8988T (cell line): ENCODE results near the gene PCP4L1.
"Not testable (repeated sequence)": the region's sequence is repeated elsewhere in the genome, so short reads cannot be mapped to it uniquely, and the experiment has no call there.

Source experiments
- DNase-seq: peaks from one replicate; pipeline ENCODE4 v3.0.0; 2011

The PCP4L1 gene

DNA sequence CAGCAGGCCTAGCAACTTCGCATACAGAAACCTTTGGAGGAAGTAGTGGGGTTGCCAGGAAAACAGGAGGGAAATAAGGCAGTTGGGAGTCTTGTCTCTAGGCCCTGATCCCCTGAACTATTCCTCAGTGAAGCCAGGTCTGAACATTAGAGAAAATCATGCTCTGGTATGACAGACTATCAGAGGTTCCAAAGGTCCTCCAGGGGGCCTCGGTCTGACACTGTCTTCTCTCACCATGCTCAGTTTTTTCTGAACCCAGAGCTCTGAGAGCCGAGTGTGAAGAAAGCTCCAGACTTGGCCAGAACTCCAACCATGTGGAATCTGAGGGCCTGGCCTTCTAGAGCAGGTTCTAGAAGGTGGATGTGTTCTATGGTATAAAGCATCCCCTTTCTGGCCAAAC is 28.6 kb upstream of the PCP4L1 start:
- DNase-seq, result no peak

DNA sequence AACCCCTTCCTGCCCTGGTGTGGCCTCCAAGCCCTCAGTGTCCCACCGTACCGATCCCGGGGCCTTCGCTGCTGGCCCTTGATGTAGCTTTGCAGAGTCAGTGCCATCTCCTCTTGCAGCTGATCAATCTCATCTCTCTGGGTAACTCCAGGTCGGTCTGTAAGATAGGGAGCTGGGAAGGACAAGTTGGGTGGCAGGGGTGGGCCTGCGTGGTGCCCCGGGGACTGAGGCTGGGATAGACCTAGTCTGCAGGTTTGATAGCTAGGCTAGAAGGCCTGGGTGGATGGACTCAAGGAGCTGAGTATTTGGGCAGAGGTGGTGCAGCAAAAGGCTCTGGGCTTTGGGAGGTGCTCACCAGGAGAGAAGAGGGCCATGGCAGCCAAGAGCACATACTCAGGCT is 27.8 kb upstream of the PCP4L1 start:
- DNase-seq, result no peak

DNA sequence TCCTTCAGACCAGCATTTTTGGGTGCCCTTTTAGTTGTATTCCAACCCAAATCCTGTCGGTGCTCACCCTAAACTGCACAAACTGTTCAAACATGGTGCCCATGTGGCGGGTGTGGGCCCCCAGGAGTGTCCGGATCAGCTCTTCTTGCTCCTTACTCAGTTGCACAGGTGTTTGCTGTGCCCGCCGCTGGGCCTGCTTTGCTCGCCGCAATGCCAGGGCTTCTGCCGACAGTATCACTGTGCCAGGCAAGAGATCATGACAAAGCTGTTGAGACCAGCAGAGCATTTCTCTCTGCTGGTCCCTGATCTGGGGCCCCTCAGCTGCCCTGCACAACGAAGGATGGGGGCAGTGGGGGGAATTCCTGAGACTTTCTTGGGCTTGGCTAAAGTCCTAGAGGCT is 25.4 kb upstream of the PCP4L1 start:
- no peak for DNase-seq

DNA sequence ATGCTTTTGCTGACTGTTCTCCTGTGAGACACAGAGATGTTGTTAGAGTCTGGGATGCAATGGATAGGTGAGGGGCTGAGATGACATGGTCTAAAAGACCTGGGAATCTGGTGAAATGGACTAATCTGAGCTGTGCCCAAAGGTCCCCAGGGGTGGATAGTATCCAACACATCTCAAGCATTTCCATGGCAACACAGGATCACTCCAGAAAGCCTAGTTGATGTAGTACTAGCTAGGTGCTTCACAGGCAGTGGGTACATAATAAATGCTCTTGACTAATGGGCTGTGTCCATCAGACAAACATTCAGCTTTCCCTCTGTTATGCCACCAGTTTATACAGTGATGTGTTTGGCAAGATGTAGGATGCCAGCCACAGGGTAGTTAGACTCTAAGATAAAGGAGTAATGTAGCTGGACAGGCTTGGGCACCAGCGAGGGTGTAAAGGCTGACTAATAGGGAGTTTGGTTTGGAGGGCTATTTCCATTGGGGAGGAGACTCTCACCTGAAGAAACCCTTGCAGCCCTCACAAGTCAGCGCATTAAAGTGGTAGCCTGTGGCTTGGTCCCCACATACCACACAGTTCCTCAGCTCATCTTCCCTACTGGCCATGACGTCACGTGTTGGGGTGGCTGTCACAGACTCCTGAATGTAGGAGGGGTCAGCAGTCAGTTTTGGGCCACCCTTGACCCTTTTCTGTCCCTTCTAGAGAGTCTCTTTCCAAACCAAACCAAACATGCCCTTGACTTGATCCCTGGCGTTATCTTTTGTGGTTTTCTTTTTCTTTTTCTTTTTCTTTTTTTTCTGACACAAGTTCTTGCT is 22.4 kb upstream of the PCP4L1 start:
- DNase-seq, result no peak

DNA sequence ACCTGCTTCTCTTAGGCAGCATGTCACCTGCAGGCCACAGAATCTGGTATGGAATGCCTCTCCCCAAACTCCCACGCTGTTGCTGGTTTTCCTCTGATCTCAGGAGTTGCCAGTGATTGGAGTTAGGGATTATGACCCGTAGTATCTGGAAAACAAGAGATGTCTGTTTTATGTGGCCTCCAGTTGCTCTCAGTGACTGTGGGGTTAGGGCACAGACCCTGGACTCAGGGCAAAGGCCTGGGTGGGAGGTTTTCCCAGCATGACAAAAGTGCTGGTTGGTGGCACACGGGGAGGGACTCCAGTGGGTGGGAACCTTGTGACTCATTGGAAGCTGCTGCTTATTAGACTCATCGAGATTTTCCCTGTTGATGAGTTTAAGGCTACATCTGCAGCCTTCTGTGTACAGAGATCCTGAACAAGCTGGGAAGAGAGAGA is 20.5 kb upstream of the PCP4L1 start, which contains the start of gene NR1I3:
Gene NR1I3 (minus strand): TSS at position 165 of the 435 bp plus-strand sequence. CDS start 1,638 bp downstream, outside the sequence.
- no peak for DNase-seq

DNA sequence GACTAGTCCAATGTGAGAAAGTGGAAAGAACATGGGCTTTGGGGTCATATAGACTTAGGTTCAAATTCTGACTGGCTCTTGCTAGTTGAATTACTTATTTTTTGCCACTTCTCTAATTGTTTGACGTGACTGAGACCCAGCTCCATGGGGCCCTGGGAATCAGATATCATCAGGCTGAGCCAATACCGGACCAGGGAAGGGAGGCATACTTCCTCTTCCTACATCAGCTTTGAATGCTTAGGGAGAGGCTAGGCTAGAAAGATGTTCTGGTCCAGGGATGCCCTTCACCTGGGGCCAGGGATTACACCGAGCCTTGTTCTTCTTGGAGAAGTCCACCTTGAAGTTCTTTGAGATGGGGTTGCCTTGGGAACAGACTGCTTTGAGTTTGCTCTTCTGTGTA is 16.9 kb upstream of the PCP4L1 start:
- no peak for DNase-seq

DNA sequence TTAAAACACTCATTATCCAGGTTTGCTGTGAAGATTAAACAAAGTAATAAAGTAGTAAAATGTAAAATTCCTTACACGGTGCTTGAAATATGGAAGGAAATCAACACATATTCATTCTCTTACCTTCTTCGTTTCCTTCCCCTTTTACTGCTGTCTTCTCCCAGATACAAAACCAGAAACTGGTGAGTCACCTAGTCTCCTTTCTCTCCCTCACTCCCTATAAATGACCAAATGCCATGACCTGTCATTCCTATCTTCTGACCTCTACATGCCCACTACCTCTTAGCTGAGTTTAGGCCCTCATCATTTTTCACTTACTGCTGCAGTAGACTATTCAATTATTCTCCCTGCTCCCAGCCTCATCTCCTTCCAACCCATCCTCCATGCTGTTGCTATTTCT is 16.2 kb upstream of the PCP4L1 start:
- no peak for DNase-seq

DNA sequence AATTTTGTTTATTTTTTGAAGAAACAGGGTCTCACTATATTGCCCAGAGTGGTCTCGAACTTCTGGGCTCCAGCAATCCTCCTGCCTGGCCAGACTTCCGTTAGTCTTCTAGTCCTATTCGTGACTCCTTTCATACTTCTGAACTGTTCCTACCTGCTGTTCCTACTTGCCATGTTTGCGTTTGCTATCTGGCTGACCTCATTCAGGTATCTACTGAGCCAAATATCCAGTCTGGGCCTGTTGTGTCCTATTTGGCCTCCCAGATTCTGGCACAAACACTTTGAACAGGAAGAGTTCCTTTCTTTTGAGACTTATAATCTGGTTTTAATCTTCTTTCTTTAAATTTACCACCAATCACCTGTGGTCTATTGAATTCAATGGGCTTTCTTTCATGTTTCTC is 13.7 kb upstream of the PCP4L1 start:
- no peak for DNase-seq

DNA sequence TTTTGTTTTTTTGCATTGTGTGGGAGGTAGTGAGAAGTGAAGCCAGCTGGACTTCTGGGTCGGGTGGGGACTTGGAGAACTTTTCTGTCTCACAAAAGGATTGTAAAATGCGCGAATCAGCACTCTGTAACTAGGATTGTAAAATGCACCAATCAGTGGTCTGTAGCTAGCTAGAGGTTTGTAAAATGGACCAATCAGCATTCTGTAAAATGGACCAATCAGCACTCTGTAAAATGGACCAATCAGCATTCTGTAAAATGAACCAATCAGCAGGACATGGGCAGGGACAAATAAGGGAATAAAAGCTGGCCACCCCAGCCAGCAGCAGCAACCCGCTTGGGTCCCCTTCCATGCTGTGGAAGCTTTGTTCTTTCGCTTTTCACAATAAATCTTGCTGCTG is 8.4 kb upstream of the PCP4L1 start:
- not testable (repeated sequence) for DNase-seq

DNA sequence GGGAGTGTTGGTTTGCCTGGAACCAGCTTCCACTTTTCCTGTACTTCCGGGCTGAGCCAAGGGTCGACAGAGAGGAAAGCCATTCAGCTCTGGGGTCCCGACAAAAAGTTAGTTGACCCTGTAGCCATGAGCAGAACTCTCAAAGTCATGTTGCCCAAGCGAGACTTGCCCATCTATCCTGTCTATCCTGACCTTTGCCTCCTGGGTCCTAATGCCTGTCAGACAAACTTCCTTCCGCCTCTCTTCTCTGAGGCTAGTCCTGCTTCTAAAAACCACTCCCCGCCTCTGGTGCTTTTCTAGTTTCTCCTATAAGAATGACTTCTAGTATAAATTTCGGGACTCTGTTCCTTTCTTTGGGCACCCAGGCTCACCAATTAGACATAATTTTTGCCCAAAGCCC is 7.7 kb upstream of the PCP4L1 start:
- no peak for DNase-seq

DNA sequence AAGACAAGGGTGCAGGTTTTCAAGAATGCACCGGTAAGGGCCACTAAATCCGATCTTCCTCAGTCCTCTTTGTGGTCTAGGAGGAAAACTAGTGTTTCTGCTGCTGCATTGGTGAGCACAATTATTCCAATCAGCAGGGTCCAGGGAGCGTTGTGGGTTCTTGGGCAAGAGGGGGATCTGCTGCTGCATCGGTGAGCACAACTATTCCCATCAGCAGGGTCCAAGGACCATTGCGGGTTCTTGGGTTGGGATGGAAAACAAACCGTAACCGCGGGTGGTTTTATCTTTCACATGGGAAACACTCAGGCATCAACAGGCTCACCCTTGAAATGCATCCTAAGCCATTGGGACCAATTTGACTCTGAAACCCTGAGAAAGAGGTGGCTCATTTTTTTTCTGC is 7.0 kb upstream of the PCP4L1 start:
- no peak for DNase-seq

DNA sequence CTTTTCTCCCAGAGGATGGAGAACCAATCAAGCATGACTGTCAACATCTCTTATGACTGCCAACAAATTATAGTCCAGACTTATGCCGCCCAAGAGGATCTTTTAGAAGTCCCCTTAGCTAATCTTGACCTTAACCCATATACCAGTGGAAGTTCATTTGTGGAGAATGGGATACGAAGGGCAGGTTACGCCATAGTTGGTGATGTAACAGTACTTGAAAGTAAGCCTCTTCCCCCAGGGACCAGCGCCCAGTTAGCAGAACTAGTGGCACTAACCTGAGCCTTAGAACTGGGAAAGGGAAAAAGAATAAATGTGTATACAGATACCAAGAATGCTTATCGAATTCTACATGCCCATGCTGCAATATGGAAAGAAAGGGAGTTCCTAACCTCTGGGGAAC is 3.2 kb upstream of the PCP4L1 start:
- DNase-seq, result not testable (repeated sequence)

DNA sequence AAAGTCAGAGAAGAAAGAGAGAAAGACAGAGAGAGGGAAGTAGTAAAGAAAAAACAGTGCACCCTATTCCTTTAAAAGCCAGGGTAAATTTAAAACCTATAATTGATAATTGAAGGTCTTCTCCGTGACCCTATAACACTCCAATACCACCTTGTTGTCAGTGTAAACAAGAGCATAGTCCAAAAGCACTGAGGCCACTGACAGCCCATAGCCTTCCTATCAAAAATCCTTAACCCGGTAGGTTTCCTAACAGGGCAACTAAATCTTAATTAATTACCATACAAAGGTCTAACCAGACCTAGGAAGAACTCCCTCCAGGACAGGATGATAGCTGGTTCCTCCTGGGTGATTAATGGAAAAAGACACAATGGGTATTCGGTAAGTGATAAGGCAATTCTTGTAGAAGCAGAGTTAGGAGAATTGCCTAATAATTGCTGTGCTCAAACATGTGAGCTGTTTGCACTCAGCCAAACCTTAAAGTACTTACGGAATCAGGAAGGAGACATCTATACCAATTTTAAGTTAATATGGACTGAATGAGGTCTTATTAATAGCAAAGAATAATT is 2.5 kb upstream of the PCP4L1 start:
- not testable (repeated sequence) for DNase-seq

DNA sequence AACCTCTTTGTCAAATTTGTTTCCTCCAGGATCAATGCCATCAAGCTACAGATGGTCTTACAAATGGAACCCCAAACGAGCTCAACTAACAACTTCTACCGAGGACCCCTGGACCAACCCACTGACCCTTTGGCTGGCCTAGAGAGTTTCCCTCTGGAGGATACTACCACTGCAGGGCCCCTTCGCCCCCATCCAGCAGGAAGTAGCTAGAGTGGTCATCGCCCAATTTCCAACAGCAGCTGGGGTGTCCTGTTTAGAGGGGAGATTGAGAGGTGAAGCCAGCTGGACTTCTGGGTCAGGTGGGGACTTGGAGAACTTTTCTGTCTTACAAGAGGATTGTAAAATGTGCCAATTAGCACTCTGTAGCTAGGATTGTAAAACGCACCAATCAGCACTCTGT is 1.4 kb upstream of the PCP4L1 start:
- not testable (repeated sequence) for DNase-seq

DNA sequence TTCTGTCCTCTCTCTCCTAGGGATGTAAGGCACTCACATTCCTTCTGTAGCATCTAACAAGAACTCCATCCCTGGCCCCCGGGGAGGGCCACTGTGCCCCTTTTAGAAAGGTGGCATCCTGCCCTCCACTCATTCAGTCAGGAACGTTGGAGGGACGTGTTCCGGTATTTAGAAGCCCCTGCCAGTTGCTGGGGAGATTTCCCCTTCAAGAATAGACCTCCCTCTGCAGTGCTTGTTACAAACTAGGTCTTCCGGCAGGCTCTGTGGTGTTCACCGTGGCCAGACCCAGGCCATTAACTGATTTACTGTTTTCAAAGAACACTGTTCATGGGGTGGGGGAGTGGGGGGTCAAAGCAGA is 779 bp downstream of the PCP4L1 start:
- no peak for DNase-seq

DNA sequence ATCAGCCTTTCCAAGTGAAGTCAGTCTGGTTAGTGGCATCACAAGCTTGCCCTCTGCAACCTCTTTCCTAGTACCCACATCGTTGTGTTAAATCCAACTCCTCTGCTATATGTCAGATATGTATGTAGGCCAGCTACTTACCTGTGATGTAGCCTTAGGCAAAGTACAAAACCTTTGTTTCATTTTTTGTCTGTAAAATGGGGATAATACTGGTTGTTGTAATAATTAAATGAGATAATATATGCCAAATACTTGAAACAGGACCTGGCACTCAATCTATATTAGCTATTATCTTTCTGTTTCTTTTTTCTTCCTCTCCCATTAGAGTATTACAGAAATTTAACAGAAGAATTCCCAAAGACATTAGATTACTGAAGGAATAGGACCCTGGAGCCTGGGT is 1.2 kb downstream of the PCP4L1 start:
- DNase-seq, result no peak

DNA sequence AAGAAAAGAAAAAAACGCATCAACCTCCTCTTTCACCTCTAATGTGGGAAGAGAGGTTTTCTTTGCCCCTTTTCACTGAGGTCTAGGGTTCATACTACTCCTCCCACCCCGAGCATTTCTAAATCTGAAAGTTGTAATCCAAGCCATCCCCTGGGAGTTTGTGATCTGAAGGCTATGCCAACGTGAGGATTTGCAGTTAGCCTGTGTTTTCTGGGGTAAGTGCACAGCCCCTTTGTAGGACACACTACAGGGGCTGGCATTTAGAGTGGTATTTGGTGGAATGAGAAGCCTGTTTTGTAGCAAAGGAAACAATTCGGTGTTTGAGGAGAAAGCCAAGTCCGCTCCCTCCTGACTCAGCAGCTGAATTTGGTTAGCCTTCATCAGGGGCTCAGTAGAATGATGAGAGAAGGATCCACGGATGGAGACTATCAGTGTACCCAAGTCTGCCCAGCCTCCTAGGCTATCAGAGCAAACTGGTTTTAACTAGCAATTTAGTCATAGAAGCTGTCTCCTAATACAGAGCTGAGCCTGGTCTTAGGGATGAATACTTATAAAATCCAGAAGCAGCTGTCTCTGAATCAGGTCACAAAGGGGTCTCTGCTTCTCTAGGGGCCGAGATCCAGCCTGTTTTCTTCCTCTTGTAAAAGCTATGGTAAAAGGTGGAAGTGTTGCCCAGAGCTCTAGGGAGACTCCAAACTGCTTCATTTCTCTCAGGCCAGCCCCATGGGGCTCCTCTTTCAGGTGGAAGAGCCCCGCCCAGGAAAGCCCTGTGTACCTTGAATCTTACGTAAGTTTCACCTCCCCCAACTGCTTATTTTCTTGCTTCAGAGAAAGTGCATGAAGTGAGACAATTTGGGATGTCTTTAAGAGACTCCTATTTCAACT is 2.1 kb downstream of the PCP4L1 start:
- no peak for DNase-seq

DNA sequence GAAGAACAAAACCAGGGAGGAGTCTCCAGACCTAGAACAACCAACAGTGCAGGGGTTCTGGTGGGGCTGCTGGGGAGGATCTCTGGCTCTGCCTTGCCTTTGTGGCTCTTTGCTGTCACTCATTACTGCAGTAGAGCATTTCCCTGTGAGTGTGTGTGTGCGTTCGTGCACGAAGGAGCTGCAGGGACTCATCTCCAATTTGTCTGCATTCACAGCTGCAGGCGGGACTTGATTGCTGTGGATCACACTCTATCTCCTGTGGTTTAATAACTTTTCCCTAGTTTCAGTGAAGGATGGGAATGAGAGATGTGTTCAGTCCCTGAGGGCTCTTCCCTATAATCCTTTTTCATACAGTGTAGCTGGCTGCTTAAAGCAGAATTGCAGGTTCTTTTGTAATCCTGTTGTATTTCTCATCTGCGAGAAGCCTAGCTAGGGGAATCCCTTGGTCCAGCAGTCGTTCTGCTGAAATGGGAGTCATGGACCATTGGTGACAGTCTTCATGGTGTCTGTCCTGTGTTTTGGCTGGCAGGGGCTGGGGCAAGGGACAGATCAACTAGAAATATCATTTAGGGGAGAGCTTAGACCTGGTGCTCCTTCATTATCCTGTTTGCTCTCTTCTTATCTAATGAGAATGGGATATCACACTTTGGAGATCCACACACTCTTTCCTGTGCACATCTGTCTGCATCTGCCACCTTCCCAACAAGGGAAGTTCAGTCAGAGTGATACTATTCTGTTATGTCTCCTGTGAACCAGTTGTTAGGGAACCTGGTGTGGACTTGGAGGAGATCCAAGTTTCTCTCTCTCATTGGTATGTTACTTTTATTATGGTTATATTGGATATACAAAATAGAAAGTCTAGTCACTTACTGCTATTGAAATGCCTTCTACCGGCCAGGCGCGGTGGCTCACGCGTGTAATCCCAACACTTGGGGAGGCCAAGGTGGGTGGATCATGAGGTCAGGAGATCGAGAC is 3.0 kb downstream of the PCP4L1 start:
- DNase-seq, result no peak

DNA sequence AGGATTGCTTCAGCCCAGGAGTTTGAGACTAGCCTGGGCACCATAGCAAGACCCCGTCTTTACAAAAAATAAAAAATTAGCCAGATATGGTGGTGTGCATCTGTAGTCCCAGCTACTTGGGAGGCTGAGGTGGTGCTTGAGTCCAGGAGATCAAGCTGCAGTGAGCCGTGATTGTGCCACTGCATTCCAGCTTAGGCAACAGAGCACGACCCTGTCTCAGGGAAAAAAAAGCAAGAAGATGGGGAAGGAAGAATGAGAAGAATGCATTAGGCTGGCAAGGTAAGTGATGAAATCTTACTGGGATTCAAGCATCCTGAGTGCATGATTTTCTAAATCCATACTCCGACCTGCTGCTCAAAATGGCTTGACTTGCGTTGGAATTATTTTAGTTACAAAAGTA is 6.8 kb downstream of the PCP4L1 start:
- DNase-seq, result no peak

DNA sequence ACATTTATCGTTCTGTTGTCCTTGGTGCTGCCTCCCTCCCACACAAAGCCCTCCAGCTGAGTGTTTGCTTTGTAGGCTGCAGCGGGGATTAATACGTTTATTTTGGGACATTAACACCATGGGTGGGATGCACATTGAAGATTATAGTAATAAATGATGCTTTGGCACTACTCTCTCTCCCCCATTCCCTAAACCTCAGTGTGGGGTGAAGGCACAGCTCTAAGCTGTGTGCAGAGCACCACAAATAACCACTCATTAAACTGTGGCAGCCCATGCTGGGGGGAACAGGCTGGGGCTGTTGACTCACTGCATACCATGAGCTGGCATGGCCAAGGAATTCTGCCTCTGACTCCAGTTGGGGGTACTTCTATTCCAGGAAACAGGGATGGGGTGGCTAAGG is 7.7 kb downstream of the PCP4L1 start:
- no peak for DNase-seq

DNA sequence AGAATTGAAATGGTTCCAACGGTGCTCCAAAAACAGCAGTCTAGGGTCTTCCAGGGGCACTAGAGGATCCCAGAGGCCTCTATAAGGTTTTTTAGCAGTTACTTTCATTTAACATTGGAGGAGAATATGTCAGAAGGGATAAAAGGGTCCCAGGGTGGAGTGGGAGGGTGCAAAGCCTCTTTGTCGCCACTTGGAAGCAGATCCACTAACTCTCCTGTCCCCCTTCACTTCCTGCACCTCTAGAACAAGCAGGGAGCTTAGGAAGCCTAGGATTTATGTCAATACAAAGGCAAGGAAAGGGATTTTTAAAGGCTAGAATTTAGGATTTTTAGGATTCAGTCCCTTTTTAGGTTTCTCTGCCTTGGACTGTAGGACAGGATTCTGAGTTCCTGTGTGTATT is 8.3 kb downstream of the PCP4L1 start:
- DNase-seq, result no peak

DNA sequence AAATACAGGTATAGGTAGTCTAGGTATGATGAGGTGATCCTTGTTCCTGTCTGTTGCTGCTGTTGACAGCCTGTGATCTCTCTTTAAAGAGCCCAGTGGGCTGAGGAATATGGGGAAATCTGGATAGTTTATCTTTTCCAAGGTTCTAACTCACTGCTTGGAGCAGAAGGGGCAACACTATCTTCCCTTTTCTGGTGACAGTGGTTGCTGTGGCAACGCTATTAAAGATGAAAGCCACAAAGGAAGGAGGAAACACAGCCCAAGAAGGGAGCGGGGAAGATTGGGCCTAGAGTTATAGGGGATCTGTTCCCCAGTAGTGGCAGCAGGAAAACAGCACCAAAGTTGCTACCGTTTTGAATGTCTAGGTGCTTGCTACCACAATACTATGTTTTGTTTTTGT is 8.8 kb downstream of the PCP4L1 start:
- no peak for DNase-seq

DNA sequence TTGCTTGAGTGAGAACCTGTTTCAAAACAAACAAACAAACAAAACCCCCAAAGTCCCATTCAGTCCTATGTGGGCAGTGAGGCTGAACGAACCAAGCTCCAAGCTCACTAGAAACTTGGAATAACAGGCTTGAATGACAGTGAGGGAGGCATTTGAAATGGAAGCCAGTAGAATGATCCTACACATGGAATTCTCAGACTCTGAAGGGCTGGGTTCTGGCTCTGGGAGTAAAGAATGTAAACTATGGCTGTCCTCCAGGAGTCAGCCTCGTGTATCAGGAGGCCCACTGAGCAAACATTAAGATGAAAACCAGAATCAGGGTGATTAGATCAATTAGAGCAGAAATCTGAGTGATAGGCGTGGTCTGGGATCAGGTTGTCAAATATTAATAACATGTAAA is 14.9 kb downstream of the PCP4L1 start:
- no peak for DNase-seq
